Suprapubic skin (tissue), 4 donors: ENCODE data around the gene CTBP2.
A peak's percentile ranks its signal among the peaks of the same experiment; 100 is the strongest.

Source experiments
- CTCF ChIP-seq, 2 donors: fragments of 200-600 bp in 1 of 2; fragments of 450-650 bp in 1 of 2; sonication (generic) in 1 of 2; IDR thresholded peaks; one replicate each; pipeline ENCODE4 v1.5.1; 2016 to 2019; ENCODE audit warnings: antibody characterized with exemption in 2 of 2, mild to moderate bottlenecking in 1 of 2, moderate library complexity in 1 of 2
- POLR2A ChIP-seq, 2 donors: fragments of 450-650 bp; IDR thresholded peaks; one replicate each; pipeline ENCODE4 v1.6.1; 2017; ENCODE audit warnings: antibody characterized with exemption in 2 of 2, mild to moderate bottlenecking in 2 of 2, moderate library complexity in 2 of 2
- POLR2AphosphoS5 ChIP-seq, 3 donors: sonication (generic); formaldehyde crosslinking; IDR thresholded peaks; one replicate each; pipeline ENCODE4 v1.6.1; 2017; ENCODE audit warnings: antibody characterized with exemption in 3 of 3

GRCh38 chr10:125123476-125124114 is 36.8 kb downstream of the CTBP2 start:
- peak in 1 of 3 donors; percentile 13 for TF ChIP-seq POLR2AphosphoS5 (IDR thresholded peaks at IDR 0.05)
- no peak for TF ChIP-seq POLR2A (IDR thresholded peaks at IDR 0.05)
- no peak for TF ChIP-seq CTCF (IDR thresholded peaks at IDR 0.05)
